Measurements from ENCODE around the gene ELOB.
"Not testable (repeated sequence)": the region's sequence is repeated elsewhere in the genome, so short reads cannot be mapped to it uniquely, and the experiment has no call there.

The ELOB gene

DNA sequence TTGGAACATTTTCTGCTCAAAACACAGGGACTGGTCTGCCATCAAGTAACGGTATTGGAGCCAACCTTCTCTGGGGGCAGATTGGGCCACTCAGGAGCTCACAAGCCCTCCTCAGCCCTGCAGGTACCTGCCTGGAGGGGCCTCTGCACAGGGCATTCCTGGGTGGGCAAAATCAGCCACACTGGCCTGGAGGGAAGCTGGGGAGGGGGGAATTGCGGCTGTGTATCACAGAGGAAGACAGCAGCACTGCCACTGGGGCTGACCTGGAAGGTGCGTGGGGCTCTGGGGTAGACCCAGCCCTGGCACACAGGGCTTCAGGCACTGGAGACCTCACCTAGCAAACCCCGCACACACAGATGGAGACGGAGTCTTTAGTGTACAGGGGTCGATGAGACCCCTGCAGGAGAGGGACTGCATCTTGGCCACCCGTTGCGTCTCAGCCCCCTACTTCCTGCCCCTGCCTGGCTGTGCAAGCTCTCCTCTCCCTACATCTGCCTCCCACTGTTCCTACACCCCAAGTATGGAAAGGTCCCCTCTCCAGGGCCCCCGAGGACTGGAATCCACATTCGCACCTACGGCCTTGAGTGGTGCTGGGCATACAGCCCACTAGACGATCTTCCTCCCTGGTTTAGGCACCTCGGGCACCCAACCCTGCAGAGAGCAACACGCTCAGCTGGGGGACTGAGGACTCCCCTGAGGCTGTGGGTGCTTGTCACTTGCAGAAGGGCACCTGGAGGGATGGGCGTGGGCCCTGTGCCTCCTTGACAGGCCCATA lies 31.8 kb downstream of the ELOB start:
- no peak for DNase-seq

DNA sequence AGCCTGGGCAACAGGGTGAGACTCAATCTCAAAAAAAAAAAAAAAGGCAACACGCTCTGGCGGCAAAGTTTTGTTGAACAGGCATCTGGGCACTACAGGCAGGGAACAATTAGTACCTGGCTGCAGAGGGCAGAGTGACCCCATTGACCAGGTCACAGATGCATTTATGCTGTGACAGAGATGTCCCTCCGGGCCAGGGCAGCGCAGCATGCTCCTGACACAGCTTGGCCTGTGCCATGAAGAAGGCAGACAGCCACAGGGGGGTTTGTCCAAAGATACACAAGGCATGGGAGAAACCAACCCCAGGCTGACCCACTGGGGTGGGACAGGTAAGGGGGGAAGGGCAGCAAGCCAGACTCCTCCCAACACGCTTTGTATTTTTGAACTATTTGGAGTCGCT lies 32.4 kb downstream of the ELOB start:
- no peak for DNase-seq

DNA sequence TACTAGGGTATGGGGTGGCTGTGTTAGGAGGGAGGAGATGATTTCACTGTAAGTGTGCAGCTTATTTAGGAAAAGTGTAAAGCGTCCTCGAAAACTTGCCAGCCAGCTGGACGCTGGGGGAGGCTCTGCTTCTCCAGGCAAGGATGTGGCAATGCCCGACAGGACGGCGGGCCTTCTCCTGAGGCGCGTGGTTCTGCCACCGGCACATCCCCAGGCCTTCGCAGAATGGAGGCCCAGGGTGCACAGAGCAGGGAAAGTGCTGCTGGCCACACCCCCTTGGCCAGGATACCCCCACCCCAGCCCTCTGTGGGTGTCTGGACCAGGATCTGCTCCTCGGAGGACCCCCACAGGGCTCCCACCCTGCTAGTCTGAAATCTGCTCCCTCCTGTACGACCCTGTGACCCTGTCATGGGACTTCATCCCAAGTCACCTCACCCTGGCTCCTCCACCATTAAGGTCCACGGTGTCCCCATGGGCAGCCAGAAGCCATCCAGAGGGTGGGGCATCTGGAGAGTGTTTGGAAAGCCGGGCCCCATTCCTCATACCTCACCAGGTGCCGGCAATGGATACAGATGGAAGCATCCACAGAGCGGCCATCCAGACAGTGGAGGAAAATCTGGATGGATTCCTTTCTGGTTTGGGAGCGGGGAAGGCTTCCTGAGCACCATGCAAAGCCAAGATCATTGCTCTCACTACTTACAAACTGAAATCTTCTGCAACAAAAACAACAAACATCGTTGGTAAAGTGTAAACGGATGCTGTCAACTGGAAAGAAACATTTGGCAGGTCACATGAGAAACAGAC lies 33.9 kb downstream of the ELOB start:
- no peak for DNase-seq

GRCh38 chr16:2742323-2743006 lies 34.6 kb downstream of the ELOB start:
- no peak for DNase-seq

DNA sequence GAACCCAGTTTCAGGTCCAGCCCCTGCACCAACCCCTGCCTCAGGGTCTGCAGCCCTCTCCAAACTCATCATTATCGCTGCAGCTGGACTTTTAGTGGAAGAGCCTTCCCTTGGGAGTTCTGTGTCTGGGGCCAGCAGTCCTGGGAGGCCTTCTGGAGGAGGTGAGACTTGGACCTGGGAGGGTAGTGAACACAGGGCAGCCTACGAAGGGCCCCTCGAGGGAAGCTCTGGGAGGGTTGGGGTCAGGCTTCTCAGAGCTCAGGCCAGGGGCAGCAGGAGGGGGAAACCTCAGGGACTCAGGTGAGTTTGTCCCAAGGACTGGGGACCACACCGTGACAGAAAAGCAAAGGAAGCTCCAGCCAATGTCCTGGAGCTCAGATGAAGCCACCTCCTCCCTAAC lies 35.9 kb downstream of the ELOB start:
- no peak for DNase-seq

GRCh38 chr16:2740476-2740875 lies 36.6 kb downstream of the ELOB start:
- no peak for DNase-seq

- no peak for DNase-seq
Measured at GRCh38 chr16:2739625-2740430, 37.3 kb downstream of the ELOB start.

- DNase-seq: no peak
Measured at GRCh38 chr16:2738615-2739014, 38.5 kb downstream of the ELOB start.

- no peak for DNase-seq
Measured at GRCh38 chr16:2737895-2738418, 39.1 kb downstream of the ELOB start.

- DNase-seq: no peak
Measured at GRCh38 chr16:2737238-2737605, 39.9 kb downstream of the ELOB start.

GRCh38 chr16:2736476-2737237 lies 40.4 kb downstream of the ELOB start:
- no peak for DNase-seq

DNA sequence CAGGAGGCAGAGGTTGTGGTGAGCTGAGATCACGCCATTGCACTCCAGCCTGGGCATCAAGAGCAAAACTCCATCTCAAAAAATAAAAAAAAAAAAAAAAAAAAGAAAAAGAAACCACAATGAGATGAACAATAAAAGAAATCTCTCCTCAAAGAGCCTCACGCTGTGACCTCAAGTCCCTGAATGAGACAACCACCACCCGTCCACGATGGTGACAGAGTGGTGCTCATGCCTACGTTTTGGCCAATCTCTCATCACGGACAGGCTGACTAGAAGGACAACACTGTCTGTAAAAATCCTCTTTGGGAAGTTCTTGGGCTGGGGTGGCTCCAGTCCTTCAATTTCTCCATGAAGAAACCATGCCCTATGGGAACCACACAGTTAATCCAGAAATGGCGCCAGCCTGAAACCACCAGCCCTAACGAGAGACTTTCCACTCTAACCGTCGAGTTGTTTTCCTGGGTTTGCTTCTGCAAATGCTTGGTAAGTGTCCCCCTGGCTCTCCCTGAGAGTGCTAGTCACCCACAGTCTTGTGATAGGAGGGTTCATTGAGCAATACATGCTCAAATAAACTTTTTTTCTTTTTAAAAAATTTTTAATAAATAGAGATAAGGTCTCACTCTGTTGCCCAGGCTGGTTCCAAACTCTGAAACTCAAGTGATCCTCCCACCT lies 42.1 kb downstream of the ELOB start:
- DNase-seq: no peak

DNA sequence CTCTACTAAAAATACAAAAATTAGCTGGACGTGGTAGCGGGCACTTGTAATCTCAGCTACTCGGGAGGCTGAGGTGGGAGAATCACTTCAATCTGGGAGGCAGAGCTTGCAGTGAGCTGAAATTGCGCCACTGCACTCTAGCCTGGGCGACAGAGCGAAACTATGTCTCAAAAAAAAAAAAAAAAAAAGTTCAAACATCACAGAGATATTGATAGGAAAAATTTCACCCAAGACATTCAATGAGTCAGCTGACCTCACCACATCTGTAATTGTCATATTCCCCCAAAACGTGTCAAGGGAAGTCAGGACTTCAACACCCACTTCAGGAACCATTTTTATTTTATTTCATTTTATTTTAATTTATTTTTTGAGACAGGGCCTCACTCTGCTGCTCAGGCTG lies 49.0 kb downstream of the ELOB start:
- DNase-seq: no peak

GRCh38 chr16:2726923-2727322 lies 50.2 kb downstream of the ELOB start:
- DNase-seq: no peak

GRCh38 chr16:2724816-2725348 lies 52.2 kb downstream of the ELOB start:
- DNase-seq: no peak

GRCh38 chr16:2724088-2724676 lies 52.9 kb downstream of the ELOB start:
- DNase-seq: no peak

DNA sequence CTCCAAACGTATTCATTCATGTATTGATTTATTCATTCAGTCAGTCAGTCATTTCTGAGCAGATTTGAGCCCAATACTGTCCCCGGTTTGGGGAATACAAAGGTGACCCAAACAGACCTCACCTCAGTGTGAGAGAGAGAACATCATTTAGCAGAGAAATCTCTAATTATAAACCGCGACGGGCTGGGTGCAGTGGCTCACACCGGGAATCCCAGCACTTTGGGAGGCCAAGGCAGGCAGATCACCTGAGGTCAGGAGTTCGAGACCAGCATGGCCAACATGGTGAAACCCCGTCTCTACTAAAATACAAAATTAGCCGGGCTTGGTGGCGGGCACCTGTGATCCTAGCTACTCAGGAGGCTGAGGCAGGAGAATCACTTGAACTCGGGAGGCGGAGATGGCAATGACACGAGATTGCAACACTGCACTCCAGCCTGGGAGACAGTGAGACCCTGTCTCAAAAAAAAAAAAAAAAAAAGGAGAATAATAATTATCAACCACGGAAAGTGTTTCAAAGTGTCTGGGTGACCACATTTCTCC lies 55.4 kb downstream of the ELOB start:
- DNase-seq: not testable (repeated sequence)
